H4 (cell line): ENCODE measurements around the gene CAMSAP3. TPM values are rescaled to one million over a fixed set of nuclear protein-coding genes. Genes with fewer than 3 reads are reported as not detected.

Source experiments
- DNase-seq: peaks from one replicate; pipeline ENCODE4 v3.0.0-alpha.2; 2015; ENCODE audit warnings: low spot score
- total RNA-seq: library from RNA; depleted of rRNA; stranded (reverse); fragments of >200 nt; shearing (Covaris generic); gene quantifications from 2 replicates; pipeline ENCODE4 v1.2.3, GENCODE V29; 2014; rRNA removed

CAMSAP3 gene
- total RNA-seq, 1 experiment from 2014 or later, result 0.31 TPM

DNA sequence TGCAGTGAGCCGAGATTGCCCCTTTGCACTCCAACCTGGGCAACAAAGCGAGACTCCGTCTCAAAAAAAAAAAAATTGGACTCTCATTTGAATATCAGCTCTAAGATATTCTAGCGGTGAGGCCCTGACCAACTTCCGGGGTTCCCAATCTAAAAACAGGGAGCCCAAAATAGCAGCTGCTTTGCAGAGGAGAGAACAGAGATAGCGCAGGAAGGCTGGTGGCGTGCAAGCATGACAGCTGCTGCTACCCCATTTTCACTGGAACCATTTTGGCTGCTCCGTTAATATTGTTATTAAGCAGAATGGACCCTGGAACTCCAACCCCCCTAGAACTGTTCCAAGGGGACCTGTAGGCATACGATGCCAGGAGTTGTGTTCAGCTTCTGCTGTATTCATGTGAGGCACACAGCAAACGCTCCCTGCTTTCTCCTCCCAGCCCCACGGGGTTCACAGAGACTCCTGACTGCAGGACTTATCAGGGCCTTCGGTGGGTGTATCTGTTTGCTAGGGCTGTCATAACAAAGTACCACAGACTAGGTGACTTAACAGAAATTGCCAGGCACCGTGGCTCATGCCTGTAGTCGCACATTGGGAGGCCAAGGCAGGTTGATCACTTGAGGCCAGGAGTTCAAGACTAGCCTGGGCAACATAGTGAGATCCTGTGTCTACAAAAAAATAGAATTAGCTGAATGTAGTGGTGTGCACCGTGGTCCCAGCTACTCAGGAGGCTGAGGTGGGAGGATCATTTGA, 52.8 kb downstream of the CAMSAP3 start:
- no peak for DNase-seq

DNA sequence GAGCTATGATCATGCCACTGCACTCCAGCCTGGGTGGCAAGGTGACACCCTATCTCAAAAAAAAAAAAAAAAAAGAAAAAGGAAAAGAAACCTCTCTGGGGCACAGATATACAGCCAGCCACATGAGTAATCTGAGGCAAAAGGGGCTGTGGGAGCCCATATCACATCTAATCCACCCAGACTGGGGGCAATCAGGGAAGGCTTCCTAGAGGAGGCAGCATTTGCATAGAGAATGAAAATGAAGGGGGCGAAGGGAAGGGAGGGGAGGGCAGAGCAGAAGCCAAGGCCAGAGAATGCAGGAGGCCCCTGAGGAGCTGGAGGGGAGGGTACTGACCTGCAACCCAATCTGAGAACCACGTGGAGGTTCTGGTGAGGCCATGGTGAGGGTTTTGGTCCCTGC, 54.5 kb downstream of the CAMSAP3 start:
- DNase-seq, result no peak

DNA sequence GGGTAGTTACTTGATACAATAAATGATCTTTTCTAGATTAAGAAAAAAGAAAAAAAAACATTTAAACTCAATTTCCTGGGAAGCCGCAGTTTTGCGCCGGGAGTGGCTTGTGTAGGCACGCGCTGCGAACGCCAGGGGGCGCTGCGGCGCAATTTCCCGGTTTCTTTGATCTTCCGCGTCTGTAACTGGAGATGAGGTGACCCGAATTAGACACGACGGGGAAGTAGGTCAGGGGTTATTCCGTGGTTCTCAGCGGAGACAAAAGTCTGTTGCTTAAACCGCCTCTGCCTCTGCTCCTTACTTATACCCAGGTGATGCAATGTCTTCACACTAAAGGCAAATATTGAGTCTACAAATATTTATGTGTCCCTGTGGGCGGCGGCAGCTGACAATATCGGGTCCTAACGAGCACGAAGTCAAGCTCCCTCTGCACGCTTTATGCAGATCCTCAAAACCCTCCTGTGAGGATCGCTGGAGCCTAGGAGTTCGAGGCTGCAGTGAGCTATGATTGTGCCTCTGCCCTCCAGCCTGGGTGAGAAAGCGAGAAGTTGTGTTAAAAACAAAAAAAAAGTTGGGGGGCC, 56.5 kb downstream of the CAMSAP3 start:
- peak; percentile 87 for DNase-seq

DNA sequence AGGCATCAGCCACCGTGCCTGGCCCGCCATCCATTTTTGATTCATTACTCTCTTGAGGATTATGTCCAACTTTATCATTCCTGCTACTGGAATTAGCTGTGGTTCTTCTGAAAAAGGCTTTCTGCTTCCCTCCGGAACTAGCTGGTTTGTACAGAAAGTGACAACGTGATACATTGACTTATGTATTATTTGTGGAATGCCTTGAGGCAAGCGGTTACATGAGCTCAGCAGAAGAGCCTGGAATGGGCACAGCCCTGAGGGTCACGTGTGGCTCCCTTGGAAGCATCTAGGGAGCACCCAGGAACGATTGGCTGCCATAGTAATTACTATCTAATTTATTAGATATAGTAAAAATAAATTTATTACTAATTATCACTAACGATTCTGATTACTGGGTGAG, 58.7 kb downstream of the CAMSAP3 start:
- no peak for DNase-seq

DNA sequence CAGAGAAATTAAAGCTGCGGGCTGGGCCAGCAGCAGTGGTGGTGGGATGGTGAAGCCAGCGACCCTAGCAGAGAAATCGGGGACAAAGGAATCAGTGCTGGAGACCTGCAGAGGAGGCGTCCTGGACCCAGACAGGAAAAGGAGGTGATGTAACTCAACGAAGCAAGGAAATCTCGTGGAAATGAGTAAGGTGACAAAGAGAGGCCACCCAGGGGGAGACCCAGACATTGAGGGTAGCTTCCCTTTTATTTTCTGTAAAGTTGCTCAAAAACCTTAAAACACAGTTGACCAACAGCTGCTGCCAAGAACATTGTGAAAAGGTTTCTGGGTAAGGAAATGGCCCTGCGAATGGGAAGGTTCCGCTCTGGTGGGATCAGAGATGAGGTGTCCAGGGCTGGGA, 59.9 kb downstream of the CAMSAP3 start:
- DNase-seq, result no peak

DNA sequence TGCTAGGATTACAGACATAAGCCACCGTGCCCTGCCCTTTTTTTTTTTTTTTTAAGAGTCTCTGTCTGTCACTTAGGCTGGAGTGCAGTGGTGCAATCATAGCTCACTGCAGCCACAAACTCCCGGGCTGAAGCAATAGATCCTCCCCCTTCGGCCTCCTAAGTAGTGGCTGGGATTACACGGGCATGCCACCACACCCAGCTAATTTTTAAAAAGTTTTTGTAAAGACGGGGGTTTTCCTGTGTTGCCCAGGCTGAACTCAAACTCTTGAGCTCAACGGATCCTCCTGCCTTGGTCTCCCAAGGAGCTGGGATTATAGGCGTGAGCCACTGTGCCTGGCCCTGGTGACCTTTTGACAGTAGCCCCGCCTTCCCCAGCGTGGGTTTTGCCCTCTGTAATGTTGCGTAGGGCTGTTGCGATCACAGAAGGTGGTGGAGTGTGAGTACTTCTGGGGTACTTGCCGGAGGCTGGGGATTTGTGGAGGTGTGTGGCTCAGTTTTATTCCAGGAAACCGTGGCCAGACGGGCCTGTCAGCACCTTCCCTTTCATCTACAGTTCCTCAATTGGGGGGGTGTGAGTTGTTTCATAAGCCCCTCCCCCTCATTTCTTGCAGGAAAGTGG, 61.6 kb downstream of the CAMSAP3 start:
- DNase-seq, result peak; percentile 39

DNA sequence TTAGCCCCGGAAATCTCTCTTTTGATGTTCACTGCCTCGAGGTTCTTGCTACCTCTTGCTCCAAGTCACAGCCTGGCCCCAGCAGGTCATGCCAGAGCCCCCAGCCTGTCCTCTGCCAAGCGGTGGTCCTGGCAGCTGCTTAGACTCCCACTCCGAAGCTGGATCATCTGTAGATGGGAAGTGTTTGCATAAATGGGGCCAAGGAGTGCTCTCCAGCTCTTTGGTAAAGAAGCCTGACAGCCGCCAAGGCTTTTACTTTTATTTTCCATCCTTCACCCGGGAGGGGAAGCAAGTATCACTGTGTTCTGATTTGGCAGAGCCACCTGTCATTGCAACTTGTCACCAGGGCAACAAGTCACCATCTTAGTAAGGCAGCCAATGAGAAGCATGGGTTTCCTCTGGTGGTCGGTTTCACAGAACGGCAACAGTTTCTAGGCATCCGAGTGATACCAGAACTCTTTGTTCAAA, 62.6 kb downstream of the CAMSAP3 start:
- no peak for DNase-seq

DNA sequence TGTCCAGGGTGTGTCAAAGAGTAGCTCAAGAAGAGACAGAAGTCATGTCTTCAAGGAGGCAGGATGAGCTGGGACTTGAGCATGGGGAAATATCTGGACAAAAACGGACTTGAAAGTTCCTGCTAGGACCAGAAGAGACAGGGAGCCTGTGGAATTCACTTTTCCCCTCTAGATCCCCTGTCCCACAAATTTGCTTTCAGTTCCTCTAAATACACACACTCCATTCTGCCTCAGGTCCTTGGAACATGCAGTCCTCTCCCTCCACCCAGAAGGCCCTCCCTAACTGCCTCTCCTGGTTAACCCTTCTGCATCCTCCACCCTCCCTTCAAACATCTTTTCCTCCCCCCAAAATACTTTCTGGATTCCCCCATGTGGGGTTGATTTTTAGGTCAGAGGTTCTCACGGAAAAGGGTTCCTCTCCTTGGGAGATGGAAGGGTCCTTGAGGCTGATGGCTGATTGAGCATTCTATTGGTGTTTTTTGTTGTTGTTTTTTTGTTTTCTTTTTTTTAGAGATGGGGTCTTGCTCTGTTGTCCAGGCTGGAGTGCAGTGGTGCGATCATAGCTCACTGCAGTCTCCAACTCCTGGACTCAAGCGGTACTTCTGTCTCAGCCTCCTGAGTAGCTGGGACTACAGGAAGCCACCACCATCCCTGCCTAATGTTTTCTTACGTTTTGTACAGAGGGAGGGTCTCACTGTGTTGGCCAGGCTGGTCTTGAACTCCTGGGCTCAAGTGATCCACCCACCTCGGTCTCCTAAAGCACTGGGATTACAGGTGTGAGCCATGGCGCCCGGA, 66.3 kb downstream of the CAMSAP3 start:
- DNase-seq, result no peak

DNA sequence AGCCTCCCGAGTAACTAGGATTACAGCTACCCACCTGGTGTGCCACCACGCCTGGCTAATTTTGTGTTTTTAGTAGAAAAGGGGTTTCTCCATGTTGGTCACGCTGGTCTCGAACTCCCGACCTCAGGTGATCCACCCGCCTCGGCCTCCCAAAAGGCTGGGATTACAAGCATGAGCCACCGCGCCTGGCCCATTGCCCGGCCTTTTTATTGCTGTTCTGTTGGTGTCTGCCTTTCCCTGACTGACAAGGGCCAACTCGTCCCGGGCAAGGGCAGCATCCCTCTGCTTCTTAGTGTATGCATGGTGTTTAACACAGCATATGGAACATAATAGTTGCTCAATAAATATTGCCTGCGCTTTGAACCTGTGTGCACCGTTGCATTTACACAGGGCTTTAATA, 67.0 kb downstream of the CAMSAP3 start:
- no peak for DNase-seq

DNA sequence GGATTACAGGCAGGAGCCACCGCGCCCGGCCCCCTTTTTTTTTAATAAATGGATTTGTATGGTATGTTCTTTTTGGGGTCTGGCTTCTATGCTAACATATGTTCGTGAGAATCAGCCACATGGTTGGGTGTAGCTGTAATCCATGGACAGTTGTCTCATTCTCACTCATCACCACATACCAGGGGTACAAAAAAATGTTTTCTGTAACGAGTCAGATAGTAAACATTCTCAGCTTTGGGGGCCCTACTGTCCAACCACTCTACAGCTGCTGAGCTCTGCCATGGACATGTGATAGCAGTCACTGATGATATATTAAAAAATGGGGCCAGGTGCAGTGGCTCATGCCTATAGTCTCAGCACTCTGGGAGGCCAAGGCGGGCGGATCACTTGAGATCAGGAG, 68.0 kb downstream of the CAMSAP3 start:
- no peak for DNase-seq

DNA sequence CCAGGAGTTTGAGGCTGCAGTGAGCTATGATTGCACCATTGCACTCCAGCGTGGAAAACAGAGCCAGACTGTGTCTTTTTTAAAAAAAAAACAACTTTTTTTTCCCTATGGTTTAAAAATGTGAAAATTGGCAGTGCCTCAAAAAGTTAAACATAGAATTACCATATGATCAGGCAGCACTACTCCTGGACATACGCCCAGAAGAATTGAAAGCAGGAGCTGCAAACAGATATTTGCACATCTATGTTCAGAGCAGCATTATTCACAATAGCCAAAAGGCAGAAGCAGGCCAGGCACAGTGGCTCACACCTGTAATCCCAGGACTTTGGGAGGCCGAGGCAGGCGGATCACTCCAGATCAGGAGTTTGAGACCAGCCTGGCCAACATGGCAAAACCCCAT, 69.4 kb downstream of the CAMSAP3 start:
- no peak for DNase-seq

Other genes with a start within 250 kb of the CAMSAP3 start
- 24.7 and 27.4 TPM in 2 replicates for gene ARHGEF18, start 246.9 kb upstream of the CAMSAP3 start, total RNA-seq
- 0.31 TPM in 1 of 2 replicates, not detected in the other for gene PEX11G, start 106.8 kb upstream of the CAMSAP3 start, total RNA-seq
- gene ZNF358, start 79.8 kb upstream of the CAMSAP3 start, total RNA-seq, result 31.9 and 37.5 TPM in 2 replicates
- 3.9 and 5.8 TPM in 2 replicates for gene MCOLN1, start 73.2 kb upstream of the CAMSAP3 start, total RNA-seq
- 32.5 and 41.4 TPM in 2 replicates for gene PNPLA6, start 60.1 kb upstream of the CAMSAP3 start, total RNA-seq
- 25.0 and 26.7 TPM in 2 replicates for gene XAB2, start 33.7 kb downstream of the CAMSAP3 start, total RNA-seq
- 65.7 and 67.1 TPM in 2 replicates for gene PET100, start 33.9 kb downstream of the CAMSAP3 start, total RNA-seq
- gene PCP2, start 37.9 kb downstream of the CAMSAP3 start, total RNA-seq, result not detected in 2 replicates
- 2.5 and 3.1 TPM in 2 replicates for gene STXBP2, start 41.2 kb downstream of the CAMSAP3 start, total RNA-seq
- not detected in 2 replicates for gene RETN, start 73.2 kb downstream of the CAMSAP3 start, total RNA-seq
- gene MCEMP1, start 81.2 kb downstream of the CAMSAP3 start, total RNA-seq, result not detected in 2 replicates
- gene TRAPPC5, start 85.0 kb downstream of the CAMSAP3 start, total RNA-seq, result 90.6 and 139 TPM in 2 replicates
- not detected in 2 replicates for gene FCER2, start 106.3 kb downstream of the CAMSAP3 start, total RNA-seq
- gene CLEC4G, start 136.2 kb downstream of the CAMSAP3 start, total RNA-seq, result not detected in 2 replicates
- gene CD209, start 151.7 kb downstream of the CAMSAP3 start, total RNA-seq, result 0.10 TPM in 1 of 2 replicates, not detected in the other
- not detected in 2 replicates for gene CLEC4M, start 167.4 kb downstream of the CAMSAP3 start, total RNA-seq
- gene EVI5L, start 234.4 kb downstream of the CAMSAP3 start, total RNA-seq, result 7.9 and 12.6 TPM in 2 replicates